IPS-18c (cell line): Measurements from ENCODE around the gene HIGD1A.
"Not testable (repeated sequence)": the region's sequence is repeated elsewhere in the genome, so short reads cannot be mapped to it uniquely, and the experiment has no call there.

Source experiments
- H3K4me3 ChIP-seq: 2 replicates; pipeline ENCODE4 v1.7.0; 2013; ENCODE audit warnings: low read depth, mild to moderate bottlenecking, low read length, moderate library complexity; ENCODE audit not compliant: insufficient read depth
- H3K9me3 ChIP-seq: one replicate; pipeline ENCODE4 v1.6.1; 2013; ENCODE audit warnings: mild to moderate bottlenecking, low read length, moderate library complexity; ENCODE audit not compliant: control insufficient read depth, insufficient read depth

HIGD1A gene

DNA sequence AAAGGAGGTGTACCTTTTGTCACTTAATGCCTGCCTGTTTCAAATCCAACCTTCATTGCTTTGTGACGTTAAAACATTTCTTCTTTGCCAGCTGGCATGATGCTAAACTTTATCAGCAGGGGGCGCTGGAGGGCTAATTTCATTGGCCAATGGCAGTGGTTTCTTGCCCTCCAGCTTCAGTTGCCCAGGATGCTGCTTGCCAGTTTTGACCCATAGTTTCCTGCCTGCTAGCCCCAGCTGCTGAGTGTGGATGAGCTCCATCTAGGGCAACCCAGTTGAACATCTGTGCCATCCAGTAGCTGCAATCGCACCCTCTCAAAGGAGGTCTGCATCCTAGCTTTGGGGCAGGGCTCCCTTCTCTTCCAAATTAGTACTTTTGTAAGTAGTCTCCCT, 27.0 kb upstream of the HIGD1A start:
- no peak overlapping the region for H3K4me3 ChIP-seq
- no peaks in the 10 kb centered on the region for H3K9me3 ChIP-seq

DNA sequence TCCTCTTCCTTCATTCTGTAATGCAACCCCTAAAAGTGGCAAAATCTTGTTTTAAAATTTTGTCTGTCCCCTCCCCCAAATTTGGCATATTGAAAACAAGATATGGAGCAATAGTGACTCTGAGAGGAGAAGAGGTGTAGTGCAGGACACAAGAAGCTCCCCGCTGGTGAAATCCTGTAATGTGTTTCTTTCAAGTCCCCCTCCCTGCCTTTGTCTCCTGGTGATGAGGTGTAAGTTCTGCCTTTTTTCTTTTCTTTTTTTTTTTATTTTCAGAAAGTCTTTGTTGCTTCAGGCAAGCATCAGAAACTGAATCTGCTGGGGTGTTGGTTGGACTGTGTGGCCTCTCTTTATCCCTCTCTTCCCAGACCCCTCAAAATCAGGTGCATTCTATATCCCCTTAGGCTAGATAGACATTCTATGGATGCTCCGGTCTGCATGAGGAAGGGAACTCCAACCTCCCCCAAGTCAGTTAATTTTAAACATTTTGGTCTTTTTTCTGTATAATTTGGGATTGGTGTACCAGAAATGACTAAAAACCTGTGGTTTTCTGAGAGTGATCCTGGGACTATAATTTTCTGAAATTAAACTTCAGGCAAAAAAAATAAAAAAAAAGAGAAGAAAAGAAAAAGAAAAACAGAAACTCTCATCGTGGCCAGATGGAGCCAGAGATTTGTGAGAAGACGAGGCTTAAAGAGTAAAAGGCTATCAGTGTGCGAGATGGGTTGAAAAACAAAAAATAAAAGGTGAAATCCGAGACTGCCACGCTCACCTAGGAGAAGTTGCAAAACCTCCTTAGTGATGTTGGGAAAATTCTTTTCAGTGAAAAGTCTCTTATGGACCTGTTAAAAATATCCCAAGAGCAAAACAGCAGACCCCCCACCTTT, 26.4 kb upstream of the HIGD1A start:
- Histone ChIP-seq H3K4me3 (no peak overlapping the region), H3K9me3 (no peaks in the 10 kb centered on the region)

DNA sequence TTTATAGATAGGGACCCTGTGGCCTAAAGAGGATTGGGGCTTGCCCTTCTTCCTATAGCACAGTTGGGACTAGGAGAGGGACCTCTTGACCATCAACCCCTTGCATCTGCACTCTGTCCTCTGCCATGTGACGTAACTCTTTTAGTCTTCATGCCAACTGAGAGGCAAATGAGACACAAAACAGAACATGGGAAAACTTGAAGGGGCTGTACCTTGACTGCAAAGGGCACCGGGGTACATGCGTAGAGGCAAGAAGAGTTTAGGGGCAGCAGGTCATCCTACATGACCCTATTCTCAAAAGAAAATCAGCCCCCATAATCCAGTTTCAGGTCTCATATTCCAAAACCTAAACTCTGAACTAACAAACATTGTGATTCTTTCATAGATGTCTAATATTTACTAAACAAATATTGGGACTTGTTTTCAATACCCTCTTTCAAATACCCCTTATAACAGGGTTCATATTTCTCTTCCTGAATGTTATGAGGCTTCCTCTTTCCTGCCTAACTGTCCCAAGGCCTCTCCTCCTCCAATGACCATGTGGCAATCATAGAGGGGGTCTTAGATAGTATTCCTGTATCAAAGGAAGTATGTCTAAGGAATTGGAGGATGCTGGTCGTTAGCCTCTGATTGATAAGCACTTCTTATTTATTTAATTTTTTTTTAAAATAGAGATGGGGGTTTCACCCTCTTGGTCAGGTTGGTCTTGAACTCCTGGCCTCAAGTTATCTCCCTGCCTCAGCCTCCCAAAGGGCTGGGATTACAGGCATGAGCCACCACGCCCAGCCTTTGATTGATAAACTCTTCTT, 25.5 kb upstream of the HIGD1A start:
- H3K9me3 ChIP-seq = no peaks in the 10 kb centered on the region
- H3K4me3 ChIP-seq = no peak overlapping the region

DNA sequence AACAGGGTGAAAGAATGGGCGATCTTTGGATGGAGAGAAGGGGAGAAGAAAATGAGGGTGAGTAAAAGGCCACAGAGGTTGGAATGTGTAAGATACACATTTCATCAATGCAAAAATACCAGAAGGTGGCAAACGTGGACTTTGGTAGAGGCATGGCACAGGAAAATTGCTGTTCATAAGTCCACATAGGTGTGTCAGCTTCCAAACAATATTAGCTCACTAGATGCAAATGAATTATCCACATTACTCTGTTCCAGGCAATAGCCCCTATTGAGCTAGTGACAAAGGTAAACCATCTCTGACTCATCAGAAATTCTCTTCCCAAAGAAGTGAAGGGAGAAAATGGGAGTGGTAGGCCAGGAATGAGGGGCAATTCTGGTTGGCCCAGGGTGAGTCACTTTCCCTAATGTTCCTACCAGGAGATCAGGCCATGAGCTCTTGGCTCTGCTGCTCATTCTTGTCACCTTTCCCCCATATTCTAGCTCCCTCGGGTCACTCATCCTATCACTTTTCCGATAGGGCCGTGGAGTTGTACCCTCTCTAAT, 24.9 kb upstream of the HIGD1A start:
- Histone ChIP-seq H3K4me3 (no peak overlapping the region), H3K9me3 (no peaks in the 10 kb centered on the region)

DNA sequence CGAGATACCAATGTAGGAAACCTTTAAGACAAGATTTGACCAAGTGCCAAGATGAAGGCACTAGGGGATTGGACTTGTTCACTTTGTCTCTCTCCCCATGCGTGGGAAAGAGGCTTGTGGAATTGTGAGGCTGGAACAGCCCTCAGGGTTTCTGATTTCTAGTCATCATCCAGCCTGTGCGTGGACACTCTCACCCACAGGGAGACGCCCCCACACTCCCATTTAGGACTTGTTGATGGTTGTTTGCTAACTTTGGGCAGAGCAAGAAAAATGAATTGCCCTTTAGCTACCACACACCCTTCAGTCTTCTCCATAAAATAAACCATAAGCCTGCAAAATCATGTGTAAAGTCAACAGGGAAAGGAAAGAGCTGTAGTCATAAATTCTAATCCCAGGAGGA, 23.4 kb upstream of the HIGD1A start:
- H3K9me3 ChIP-seq = no peaks in the 10 kb centered on the region
- no peak overlapping the region for H3K4me3 ChIP-seq

DNA sequence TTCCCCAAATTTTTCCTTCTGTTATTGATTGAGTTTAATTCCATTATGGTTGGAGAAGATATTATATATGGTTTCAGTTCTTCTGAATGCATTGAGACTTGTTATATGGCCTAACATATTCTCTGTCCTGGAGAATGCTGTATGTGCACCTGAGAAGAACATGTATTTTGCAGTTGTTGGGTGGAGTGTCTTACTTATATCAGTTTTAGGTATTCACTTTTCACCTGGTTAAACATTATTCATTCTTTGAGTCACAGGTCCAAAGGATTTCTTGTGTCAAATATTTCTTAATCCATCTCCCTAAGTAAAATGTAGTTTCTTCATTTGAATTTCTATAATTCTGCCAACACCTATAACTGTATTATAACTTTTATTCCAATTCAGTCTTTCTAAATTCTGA, 22.7 kb upstream of the HIGD1A start:
- no peaks in the 10 kb centered on the region for H3K9me3 ChIP-seq
- no peak overlapping the region for H3K4me3 ChIP-seq

DNA sequence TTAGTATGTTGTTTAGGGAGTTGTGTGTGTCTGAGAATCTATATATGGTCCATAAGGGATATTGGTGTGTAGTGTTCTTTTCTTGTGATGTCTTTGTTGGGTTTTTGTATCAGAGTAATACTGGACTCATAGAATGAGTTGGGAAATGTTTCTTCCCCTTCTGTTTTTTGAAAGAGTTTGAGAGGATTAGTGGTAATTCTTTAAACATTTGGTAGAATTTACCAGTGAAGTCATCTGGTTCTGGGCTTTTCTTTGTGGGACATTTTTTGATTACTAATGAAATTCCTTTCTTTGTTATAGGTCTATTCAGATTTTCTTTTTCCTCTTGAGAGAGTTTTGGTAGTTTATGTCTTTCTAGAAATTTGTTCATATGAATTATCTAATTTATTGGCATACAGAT, 21.9 kb upstream of the HIGD1A start:
- no peaks in the 10 kb centered on the region for H3K9me3 ChIP-seq
- H3K4me3 ChIP-seq = no peak overlapping the region

DNA sequence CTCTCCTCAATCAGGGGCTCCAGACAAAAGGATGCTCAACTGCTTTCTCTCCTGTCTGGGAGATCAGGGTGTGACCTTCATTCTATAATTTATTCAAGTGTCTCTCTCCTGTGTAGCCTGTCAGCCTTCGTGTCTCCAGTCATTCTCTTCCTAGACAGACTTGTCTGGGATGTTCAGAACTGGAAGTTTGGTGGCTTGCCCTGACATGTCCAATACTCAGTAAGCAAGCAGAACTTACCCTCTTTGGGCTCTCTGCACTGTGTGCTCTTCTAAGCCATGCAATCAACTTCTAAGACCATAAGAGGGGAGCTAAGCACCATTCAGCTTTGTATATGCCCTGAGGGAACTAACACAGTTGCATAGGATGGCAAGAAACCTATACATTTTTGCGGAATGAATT, 19.1 kb upstream of the HIGD1A start:
- H3K4me3 ChIP-seq = no peak overlapping the region

DNA sequence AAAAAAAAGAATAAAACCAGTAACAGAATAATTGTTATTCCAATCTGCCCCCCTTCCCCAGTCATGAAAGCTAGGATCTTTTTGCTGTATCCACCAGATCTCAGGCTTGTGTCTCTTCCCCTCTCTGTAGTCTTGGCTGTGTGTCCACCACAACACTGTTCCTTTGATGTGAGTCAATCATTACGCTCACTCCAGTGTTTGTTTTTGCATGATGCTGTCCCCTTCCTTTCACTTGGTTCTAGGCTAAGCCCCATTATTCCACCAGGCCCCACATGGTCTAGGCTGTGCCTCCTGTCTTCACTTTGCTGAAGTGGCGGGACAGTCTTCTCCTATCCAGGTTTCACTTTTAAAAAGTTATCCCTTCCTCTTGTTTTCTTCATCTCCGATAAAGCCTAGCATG, 18.5 kb upstream of the HIGD1A start:
- Histone ChIP-seq H3K9me3 (no peaks in the 10 kb centered on the region), H3K4me3 (no peak overlapping the region)

More for the DNA sequence above, 19.1 kb upstream of the HIGD1A start:
- H3K9me3 ChIP-seq = no peaks in the 10 kb centered on the region

DNA sequence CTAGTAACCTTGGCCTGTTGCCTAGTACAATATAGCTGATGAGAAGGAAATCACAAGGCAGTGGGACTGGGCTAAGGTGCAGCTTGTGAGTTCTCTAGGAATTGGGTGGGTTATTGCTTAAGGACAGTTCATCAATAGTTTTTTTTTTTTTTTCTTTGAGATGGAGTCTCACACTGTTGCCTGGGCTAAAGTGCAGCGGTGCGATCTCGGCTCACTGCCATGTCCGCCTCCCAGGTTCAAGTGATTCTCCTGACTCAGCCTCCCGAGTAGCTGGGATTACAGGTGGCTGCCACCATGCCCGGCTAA, 16.4 kb upstream of the HIGD1A start:
- Histone ChIP-seq H3K9me3 (no peaks in the 10 kb centered on the region), H3K4me3 (no peak overlapping the region)

DNA sequence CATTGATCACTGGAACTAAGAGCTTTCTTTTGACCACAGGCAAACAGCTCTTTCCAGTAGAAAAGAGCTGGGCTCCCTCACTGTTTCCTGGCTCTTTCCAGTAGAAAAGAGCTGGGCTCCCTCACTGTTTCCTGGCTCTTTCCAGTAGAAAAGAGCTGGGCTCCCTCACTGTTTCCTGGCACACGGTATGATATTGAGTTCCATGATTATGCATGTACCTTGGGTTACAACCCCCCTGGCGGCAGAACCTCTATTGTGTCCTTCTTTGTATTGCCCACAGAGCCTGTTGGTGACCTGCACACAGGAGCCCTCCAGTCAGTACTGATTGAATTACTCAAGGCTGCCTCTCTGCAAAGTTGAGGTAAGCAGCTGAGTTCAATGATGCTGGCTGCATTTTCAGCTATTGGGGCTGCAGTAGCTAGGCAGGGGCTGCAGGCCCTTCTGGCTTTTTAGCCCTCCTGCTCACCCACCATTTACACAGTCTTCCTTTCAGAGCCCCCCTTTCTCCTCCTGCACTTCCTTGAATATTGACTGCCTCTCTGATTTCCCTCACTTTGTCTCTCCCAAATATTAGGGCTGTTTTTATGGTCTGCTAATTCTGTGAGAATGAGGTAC, 15.2 kb upstream of the HIGD1A start:
- Histone ChIP-seq H3K4me3 (no peak overlapping the region), H3K9me3 (no peaks in the 10 kb centered on the region)

DNA sequence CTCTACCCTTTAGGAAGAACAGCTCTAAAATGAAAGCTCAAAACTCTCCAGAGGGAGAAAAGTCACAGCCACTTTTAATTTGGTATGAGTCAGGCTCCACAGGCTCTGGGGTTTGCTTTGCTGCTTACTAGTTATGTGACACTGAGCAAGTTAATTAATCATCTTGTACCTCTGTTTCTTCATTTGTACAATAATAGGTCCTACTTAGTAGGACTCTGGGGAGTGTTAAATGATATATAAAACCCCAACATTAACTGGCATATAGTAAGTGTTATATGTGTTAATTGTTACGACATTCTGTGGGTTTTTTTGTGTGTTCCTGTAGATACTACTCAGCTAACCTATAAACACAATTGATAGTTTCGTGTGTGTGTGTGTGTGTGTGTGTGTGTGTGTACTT, 11.5 kb upstream of the HIGD1A start:
- Histone ChIP-seq H3K4me3 (no peak overlapping the region), H3K9me3 (no peaks in the 10 kb centered on the region)

DNA sequence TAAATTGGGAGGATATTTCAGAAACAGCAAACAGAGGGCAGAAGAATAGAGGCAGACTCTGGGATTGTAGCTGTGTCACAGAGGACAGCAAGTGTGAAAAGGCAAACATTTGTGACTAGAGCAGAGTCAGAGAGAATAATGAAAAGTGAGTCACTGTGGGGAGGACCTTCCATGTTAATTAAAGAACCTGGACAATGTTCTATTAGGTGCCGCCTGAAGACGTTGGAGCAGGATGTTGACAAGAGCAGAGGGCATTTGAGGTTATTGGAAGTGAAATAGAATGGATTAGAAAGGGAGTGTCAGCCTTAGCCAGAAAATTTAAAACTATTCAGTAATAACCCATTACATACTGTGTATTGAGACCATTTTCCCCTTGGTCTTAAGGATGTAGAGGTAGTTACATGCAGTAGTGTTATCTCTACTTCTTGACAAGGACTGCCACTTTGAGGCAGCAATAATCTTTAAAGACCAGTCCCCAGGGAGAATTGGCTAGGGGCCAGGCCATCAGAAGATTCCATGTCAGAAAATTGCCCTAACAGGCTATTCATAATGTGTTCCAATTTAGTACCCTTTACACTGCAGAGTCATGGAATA, 10.7 kb upstream of the HIGD1A start:
- H3K4me3 ChIP-seq = no peak overlapping the region
- no peaks in the 10 kb centered on the region for H3K9me3 ChIP-seq

DNA sequence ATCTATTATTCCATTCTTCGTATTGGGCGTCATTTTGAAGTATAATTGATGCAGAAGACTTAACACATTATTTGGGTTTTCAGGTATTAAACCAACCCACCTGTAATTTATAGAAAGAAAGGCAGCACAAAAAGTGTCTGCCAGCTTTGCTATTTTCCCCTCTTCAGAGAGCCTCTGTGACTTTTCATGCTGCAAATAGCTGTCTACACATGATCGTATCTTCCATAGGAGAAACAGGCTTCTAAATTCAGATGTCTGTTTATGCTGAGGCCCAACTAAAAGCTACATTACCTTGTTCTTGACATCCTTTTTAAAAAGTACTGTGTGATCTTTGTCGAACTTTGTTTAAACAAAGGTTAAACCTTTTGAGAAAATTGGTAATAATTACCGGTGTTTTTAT, 10.0 kb upstream of the HIGD1A start:
- H3K4me3 ChIP-seq = no peak overlapping the region
- H3K9me3 ChIP-seq = no peaks in the 10 kb centered on the region

DNA sequence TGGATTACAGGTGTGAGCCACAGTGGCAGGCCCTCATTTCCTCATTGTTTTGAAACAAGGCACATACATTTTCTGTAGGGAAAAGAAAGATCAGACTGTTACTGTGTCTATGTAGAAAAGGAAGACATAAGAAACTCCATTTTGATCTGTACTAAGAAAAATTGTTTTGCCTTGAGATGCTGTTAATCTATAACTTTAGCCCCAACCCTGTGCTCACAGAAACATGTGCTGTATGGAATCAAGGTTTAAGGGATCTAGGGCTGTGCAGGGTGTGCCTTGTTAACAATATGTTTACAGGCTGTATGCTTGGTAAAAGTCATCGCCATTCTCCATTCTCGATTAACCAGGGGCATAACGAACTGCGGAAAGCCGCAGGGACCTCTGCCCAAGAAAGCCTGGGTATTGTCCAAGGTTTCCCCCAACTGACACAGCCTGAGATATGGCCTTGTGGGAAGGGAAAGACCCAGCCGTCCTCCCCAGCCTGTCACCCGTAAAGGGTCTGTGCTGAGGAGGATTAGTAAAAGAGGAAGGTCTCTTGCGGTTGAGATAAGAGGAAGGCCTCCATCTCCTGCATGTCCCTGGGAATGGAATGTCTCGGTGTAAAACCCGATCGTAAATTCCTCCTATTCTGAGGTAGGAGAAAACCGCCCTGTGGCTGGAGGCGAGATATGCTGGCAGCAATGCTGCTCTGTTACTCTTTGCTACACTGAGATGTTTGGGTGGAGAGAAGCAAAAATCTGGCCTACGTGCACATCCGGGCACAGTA, 7.0 kb upstream of the HIGD1A start:
- not testable (repeated sequence) for H3K4me3 ChIP-seq, H3K9me3 ChIP-seq

DNA sequence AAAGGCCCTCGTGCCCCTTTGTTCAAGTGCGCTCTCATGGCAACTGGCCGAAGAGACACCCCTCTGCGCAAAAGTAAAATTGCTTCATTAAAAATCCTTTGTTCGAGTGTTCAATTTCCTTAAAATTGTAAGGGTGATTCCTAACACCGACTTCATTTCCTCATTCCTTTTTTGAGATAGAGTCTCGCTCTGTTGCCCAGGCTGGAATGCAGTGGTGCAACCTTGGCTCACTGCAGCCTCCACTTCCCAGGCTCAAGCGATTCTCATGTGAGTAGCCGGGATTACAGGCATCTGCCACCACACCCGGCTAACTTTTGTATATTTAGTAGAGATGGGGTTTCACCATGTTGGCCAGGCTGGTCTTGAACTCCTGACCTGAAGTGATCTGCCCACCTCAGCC, 6.4 kb upstream of the HIGD1A start:
- not testable (repeated sequence) for H3K9me3 ChIP-seq, H3K4me3 ChIP-seq

DNA sequence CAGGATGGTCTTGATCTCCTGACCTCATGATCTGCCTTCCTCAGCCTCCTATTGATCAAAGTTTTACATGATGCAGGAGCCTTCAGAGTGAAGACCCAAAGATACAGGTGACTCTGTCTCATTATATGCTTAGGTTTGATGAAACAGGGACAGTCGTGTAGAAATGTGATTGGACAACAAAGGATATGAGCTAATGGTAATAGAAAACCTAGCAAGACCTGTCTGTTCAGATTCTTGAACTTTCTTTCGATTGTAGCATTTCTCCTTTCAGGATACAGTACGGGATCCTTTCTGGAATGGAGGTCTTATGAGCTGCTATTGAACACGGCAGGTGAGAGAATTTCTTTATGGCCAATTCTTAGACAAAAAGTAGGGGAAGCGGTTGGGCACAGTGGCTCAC, 4.9 kb upstream of the HIGD1A start, which contains the start of gene ACKR2:
TSS of gene ACKR2 (plus strand) at position 244 of the 400 bp plus-strand sequence. CDS start 55,058 bp downstream, outside the sequence.
- Histone ChIP-seq H3K9me3 (no peaks in the 10 kb centered on the region), H3K4me3 (no peak within 1 kb of the TSS)
